Measurements from ENCODE around the gene SORCS2. TPM values are rescaled to one million over a fixed set of nuclear protein-coding genes. Genes with fewer than 3 reads are reported as not detected.

The SORCS2 gene
- total RNA-seq, 1 experiment from 2014 or later = not detected

DNA sequence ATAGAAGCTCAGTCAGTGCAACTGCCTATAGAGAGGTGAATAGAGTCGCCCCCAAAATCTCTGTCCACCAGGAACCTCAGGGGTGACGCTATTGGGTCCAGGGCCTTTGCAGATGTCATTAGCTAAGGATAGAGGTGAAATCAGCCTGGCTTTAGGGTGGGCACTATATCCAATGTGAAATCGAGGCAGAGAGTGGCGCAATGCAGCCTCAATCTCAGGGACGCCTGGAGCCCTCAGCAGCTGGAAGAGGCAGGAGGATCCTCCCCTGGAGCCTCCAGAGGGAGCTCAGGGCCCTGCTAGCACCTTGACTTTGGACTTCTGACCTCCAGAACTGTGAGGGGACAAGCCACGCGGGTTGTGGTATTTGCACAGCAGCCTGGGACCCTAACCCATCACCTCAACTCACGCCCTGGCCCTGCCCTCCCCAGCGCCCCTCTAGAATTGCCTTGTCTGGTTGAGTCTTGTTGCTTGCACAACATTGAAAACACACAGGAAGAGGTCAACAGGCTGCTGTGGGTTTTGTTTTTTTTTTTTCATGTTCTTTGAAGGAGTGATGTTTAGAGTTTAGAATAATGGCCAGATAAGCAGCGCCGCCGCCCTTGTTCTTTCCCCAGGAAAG, 331.8 kb downstream of the SORCS2 start:
- no peaks in the 10 kb centered on the region for H3K36me3 Mint-ChIP-seq (ENCODE audit: insufficient read depth, unreplicated experiment)
- CTCF ChIA-PET = interaction anchor here (1.0 kb wide), 1 partner anchor 67 kb away, joined by 5 read pairs; no protein-coding TSS in a partner anchor
- no TSS peak for BruUV-seq (replicated peaks)
- no peak for DNase-seq
- TF ChIP-seq, protein P1, sequence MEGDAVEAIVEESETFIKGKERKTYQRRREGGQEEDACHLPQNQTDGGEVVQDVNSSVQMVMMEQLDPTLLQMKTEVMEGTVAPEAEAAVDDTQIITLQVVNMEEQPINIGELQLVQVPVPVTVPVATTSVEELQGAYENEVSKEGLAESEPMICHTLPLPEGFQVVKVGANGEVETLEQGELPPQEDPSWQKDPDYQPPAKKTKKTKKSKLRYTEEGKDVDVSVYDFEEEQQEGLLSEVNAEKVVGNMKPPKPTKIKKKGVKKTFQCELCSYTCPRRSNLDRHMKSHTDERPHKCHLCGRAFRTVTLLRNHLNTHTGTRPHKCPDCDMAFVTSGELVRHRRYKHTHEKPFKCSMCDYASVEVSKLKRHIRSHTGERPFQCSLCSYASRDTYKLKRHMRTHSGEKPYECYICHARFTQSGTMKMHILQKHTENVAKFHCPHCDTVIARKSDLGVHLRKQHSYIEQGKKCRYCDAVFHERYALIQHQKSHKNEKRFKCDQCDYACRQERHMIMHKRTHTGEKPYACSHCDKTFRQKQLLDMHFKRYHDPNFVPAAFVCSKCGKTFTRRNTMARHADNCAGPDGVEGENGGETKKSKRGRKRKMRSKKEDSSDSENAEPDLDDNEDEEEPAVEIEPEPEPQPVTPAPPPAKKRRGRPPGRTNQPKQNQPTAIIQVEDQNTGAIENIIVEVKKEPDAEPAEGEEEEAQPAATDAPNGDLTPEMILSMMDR (IDR thresholded peaks at IDR 0.05; ENCODE audit: unreplicated experiment) = no peak
- no peak overlapping the region for H3K4me3 Mint-ChIP-seq (ENCODE audit: low read depth, unreplicated experiment)
- intact Hi-C loops (cut with micrococcal nuclease; ENCODE audit: unreplicated experiment) = no loop called here
- no peaks in the 10 kb centered on the region for H3K4me1 Mint-ChIP-seq (ENCODE audit: low read depth, unreplicated experiment)
- no peak overlapping the region for H3K27ac Mint-ChIP-seq (ENCODE audit: unreplicated experiment)
- peaks cover 100% of the 10 kb centered on the region for H3K27me3 Mint-ChIP-seq (ENCODE audit: unreplicated experiment)
- no peaks in the 10 kb centered on the region for H3K9me3 Mint-ChIP-seq (ENCODE audit: low read depth, unreplicated experiment)

DNA sequence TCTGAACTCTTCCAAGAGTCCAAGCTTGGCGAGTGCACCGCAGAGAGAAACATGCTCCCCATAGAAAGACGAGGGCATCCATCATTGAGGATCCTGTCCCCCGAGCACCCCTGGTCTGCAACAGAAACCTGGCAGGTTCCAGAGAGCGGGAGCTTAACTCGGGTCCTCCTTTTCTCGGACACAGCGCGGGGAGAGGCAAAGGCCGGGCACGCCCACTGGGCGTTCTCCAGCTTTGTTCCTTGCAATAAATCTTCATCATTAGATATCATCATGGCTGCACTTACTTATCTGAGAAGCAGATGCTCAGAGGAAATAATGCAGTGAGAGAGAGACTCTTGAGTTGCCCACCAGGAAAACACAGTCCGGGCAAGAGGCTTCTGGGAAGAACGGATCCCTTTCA, 332.5 kb downstream of the SORCS2 start:
- intact Hi-C loops (cut with micrococcal nuclease; ENCODE audit: unreplicated experiment) = no loop called here
- Mint-ChIP-seq H3K27me3 (ENCODE audit: unreplicated experiment) (peaks cover 100% of the 10 kb centered on the region), H3K27ac (ENCODE audit: unreplicated experiment) (no peak overlapping the region), H3K4me1 (ENCODE audit: low read depth, unreplicated experiment) (no peaks in the 10 kb centered on the region), H3K4me3 (ENCODE audit: low read depth, unreplicated experiment) (no peak overlapping the region), H3K36me3 (ENCODE audit: insufficient read depth, unreplicated experiment) (no peaks in the 10 kb centered on the region), H3K9me3 (ENCODE audit: low read depth, unreplicated experiment) (no peaks in the 10 kb centered on the region)
- CTCF ChIA-PET = no interaction called here
- TF ChIP-seq, protein P1 (IDR thresholded peaks at IDR 0.05; ENCODE audit: unreplicated experiment) = no peak
- no peak for DNase-seq
- BruUV-seq (replicated peaks) = no TSS peak

DNA sequence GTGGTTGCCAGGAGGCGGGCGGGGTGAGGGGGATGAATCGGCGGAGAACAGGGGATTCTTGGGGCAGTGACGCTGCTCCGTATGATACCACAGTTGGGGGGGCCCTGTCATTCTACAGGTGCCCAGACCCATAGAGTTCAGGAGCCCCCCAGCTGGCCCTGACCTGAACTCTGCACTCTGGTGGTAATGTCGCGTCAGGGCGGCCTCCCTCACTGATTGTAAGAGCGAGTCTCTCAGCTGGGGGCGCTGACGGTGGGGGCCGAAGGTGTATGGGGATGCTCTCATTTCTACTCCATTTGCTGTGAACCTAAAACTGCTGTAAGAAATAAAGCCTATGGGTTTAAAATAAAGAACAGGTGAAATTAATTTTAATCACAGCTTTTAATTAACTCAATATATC, 334.2 kb downstream of the SORCS2 start:
- H3K36me3 Mint-ChIP-seq (ENCODE audit: insufficient read depth, unreplicated experiment) = no peaks in the 10 kb centered on the region
- no peak overlapping the region for H3K4me3 Mint-ChIP-seq (ENCODE audit: low read depth, unreplicated experiment)
- H3K4me1 Mint-ChIP-seq (ENCODE audit: low read depth, unreplicated experiment) = no peaks in the 10 kb centered on the region
- CTCF ChIA-PET = no interaction called here
- peaks cover 90% of the 10 kb centered on the region for H3K27me3 Mint-ChIP-seq (ENCODE audit: unreplicated experiment)
- no TSS peak for BruUV-seq (replicated peaks)
- TF ChIP-seq, protein P1 (IDR thresholded peaks at IDR 0.05; ENCODE audit: unreplicated experiment) = no peak
- no peak overlapping the region for H3K27ac Mint-ChIP-seq (ENCODE audit: unreplicated experiment)
- intact Hi-C loops (cut with micrococcal nuclease; ENCODE audit: unreplicated experiment) = no loop called here
- no peak for DNase-seq
- H3K9me3 Mint-ChIP-seq (ENCODE audit: low read depth, unreplicated experiment) = no peaks in the 10 kb centered on the region

DNA sequence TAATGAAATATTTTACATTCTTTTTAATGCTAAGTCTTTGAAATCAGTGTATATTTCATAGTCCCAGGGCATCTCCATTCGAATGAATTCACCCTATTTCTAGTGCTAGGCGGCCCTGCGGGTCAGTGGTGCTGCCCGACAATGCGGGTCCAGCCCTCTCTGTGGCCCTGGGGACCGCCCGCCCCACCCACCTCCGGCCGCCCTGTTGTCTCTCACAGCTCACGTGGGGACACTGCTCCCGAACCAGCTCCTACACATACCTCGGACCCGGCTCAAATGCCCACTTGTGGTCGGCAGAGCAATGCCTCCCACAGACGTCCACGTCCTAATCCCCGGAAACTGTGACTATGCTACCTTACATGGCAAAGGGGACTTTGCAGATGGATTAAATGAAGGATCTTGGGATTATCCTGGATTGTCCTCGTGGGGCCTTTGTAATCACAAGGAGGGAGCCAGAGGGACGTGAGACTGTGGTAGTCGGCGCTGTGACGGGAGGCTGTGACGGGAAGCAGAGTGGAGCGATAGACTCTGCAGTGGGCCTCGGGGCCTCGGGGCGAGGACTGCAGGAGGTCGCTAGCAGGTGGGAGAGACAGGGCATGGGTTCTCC, 334.7 kb downstream of the SORCS2 start:
- H3K36me3 Mint-ChIP-seq (ENCODE audit: insufficient read depth, unreplicated experiment) = no peaks in the 10 kb centered on the region
- H3K27ac Mint-ChIP-seq (ENCODE audit: unreplicated experiment) = no peak overlapping the region
- peaks cover 90% of the 10 kb centered on the region for H3K27me3 Mint-ChIP-seq (ENCODE audit: unreplicated experiment)
- TF ChIP-seq, protein P1 (IDR thresholded peaks at IDR 0.05; ENCODE audit: unreplicated experiment) = no peak
- no TSS peak for BruUV-seq (replicated peaks)
- DNase-seq = no peak
- intact Hi-C loops (cut with micrococcal nuclease; ENCODE audit: unreplicated experiment) = no loop called here
- no peak overlapping the region for H3K4me3 Mint-ChIP-seq (ENCODE audit: low read depth, unreplicated experiment)
- no peaks in the 10 kb centered on the region for H3K9me3 Mint-ChIP-seq (ENCODE audit: low read depth, unreplicated experiment)
- CTCF ChIA-PET = no interaction called here
- no peaks in the 10 kb centered on the region for H3K4me1 Mint-ChIP-seq (ENCODE audit: low read depth, unreplicated experiment)
